Measurements from ENCODE around the gene SIX3. TPM values are rescaled to one million over a fixed set of nuclear protein-coding genes. Genes with fewer than 3 reads are reported as not detected.
A peak's percentile ranks its signal among the peaks of the same experiment; 100 is the strongest.

The SIX3 gene
- total RNA-seq, 1 experiment from 2014 or later = not detected

GRCh38 chr2:44902217-44903137 is 39.0 kb upstream of the SIX3 start:
- Mint-ChIP-seq H3K9me3 (ENCODE audit: unreplicated experiment) (no peaks in the 10 kb centered on the region), H3K36me3 (ENCODE audit: insufficient read depth, unreplicated experiment) (no peaks in the 10 kb centered on the region), H3K27ac (ENCODE audit: low read depth, unreplicated experiment) (no peak overlapping the region), H3K4me3 (ENCODE audit: unreplicated experiment) (no peak overlapping the region), H3K27me3 (ENCODE audit: insufficient read depth, unreplicated experiment) (peaks cover 10% of the 10 kb centered on the region), H3K4me1 (ENCODE audit: insufficient read depth, unreplicated experiment) (no peaks in the 10 kb centered on the region)
- BruUV-seq (replicated peaks) = no TSS peak
- ChIA-PET CTCF (no interaction called here), POLR2A (no interaction called here)
- intact Hi-C loops (cut with micrococcal nuclease) = no loop called here
- no peak for TF ChIP-seq CTCF (IDR thresholded peaks at IDR 0.05; ENCODE audit: unreplicated experiment)
- DNase-seq (ENCODE audit: unreplicated experiment) = peak; percentile 6

- DNase-seq (ENCODE audit: unreplicated experiment) = no peak
- POLR2A ChIA-PET = no interaction called here
- Mint-ChIP-seq H3K36me3 (ENCODE audit: insufficient read depth, unreplicated experiment) (no peaks in the 10 kb centered on the region), H3K27ac (ENCODE audit: low read depth, unreplicated experiment) (no peak overlapping the region), H3K9me3 (ENCODE audit: unreplicated experiment) (no peaks in the 10 kb centered on the region), H3K4me1 (ENCODE audit: insufficient read depth, unreplicated experiment) (no peaks in the 10 kb centered on the region), H3K27me3 (ENCODE audit: insufficient read depth, unreplicated experiment) (peaks cover 10% of the 10 kb centered on the region), H3K4me3 (ENCODE audit: unreplicated experiment) (no peak overlapping the region)
- no peak for TF ChIP-seq CTCF (IDR thresholded peaks at IDR 0.05; ENCODE audit: unreplicated experiment)
- BruUV-seq (replicated peaks) = no TSS peak
- intact Hi-C loops (cut with micrococcal nuclease) = no loop called here
- CTCF ChIA-PET = no interaction called here
Measured at GRCh38 chr2:44904578-44904977, 36.9 kb upstream of the SIX3 start.

- Mint-ChIP-seq H3K4me3 (ENCODE audit: unreplicated experiment) (no peak overlapping the region), H3K27me3 (ENCODE audit: insufficient read depth, unreplicated experiment) (peaks cover 10% of the 10 kb centered on the region), H3K4me1 (ENCODE audit: insufficient read depth, unreplicated experiment) (peaks cover under 1% of the 10 kb centered on the region), H3K36me3 (ENCODE audit: insufficient read depth, unreplicated experiment) (no peaks in the 10 kb centered on the region), H3K27ac (ENCODE audit: low read depth, unreplicated experiment) (no peak overlapping the region), H3K9me3 (ENCODE audit: unreplicated experiment) (peaks cover 8% of the 10 kb centered on the region)
- TF ChIP-seq CTCF (IDR thresholded peaks at IDR 0.05; ENCODE audit: unreplicated experiment) = no peak
- BruUV-seq (replicated peaks) = no TSS peak
- ChIA-PET POLR2A (interaction anchor here (1.6 kb wide), 1 partner anchor 11 kb away, joined by 4 read pairs; no protein-coding TSS in a partner anchor), CTCF (interaction anchor here (0.6 to 0.7 kb wide), 2 partner anchors 10 to 1148 kb away, joined by 3 read pairs; no protein-coding TSS in a partner anchor)
- DNase-seq (ENCODE audit: unreplicated experiment) = no peak
- intact Hi-C loops (cut with micrococcal nuclease) = no loop called here
Measured at GRCh38 chr2:44906972-44907371, 34.5 kb upstream of the SIX3 start.

GRCh38 chr2:44909831-44910230 is 31.7 kb upstream of the SIX3 start:
- BruUV-seq (replicated peaks) = no TSS peak
- POLR2A ChIA-PET = interaction anchor here (1.1 kb wide), 1 partner anchor 8 kb away, joined by 3 read pairs; no protein-coding TSS in a partner anchor
- H3K27me3 Mint-ChIP-seq (ENCODE audit: insufficient read depth, unreplicated experiment) = peaks cover 10% of the 10 kb centered on the region

More at GRCh38 chr2:44909831-44910230, 31.7 kb upstream of the SIX3 start:
- Mint-ChIP-seq H3K27ac (ENCODE audit: low read depth, unreplicated experiment) (no peak overlapping the region), H3K9me3 (ENCODE audit: unreplicated experiment) (peaks cover 8% of the 10 kb centered on the region), H3K36me3 (ENCODE audit: insufficient read depth, unreplicated experiment) (no peaks in the 10 kb centered on the region), H3K4me1 (ENCODE audit: insufficient read depth, unreplicated experiment) (peaks cover 10% of the 10 kb centered on the region), H3K4me3 (ENCODE audit: unreplicated experiment) (no peak overlapping the region)
- no peak for DNase-seq (ENCODE audit: unreplicated experiment)
- TF ChIP-seq CTCF (IDR thresholded peaks at IDR 0.05; ENCODE audit: unreplicated experiment) = no peak
- CTCF ChIA-PET = no interaction called here
- intact Hi-C loops (cut with micrococcal nuclease) = no loop called here
